ENCODE results near the gene EPC1. TPM values are rescaled to one million over a fixed set of nuclear protein-coding genes. Genes with fewer than 3 reads are reported as not detected.

Gene EPC1
- total and polyA plus RNA-seq, 2 of the 8 experiments (the other 6 are each of a cell fraction or from before 2014, with no cell fraction given): 23.7 to 42.3 TPM

DNA sequence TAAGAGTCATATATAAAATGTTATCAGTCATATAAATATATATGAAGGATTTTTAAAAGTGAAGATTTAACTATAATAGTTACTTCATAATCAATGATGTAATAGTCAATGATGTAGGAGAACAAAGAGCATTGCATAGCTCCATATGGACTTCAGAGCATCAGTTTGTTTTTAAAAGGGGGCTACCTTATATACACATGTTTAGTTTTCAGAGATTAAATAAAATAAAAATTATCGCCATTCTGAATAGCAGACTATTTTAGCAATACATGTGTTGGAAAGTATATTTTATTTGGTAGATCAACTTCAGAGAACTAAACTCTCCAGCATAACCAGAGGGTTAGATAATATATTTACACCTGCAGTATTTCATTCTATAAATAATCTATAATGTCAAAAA lies 29.1 kb upstream of the EPC1 start:
- WGBS, 2 experiments (ENCODE audit: extremely low coverage in 1 of 2, insufficient coverage in 1 of 2, insufficient read length in 1 of 2, insufficient replicate concordance in 2 of 2, low coverage in 1 of 2, low lambda C conversion rate in 2 of 2, missing lambda C conversion rate in 1 of 2): 82% methylated on average over 1 of the region's 1 CpG; no CpG with 5 or more reads in 1 of the 2 experiments
- TF ChIP-seq RNF2 (IDR thresholded peaks at IDR 0.05; ENCODE audit: borderline replicate concordance, low read depth, low read length, missing control alignments, poor library complexity, severe bottlenecking) (no peak), POLR2AphosphoS5 (IDR thresholded peaks at IDR 0.05; ENCODE audit: low read depth, low read length) (no peak), ATF2 (IDR thresholded peaks at IDR 0.05; ENCODE audit: low read length) (no peak), KDM4A (IDR thresholded peaks at IDR 0.05; ENCODE audit: low read depth, low read length, severe bottlenecking) (no peak), EP300 (IDR thresholded peaks at IDR 0.05; ENCODE audit: borderline replicate concordance in 1 of 2, low read depth in 2 of 2, low read length in 2 of 2) (no peak), MAFK (IDR thresholded peaks at IDR 0.05; ENCODE audit: low read depth, low read length) (no peak), USF2 (IDR thresholded peaks at IDR 0.05; ENCODE audit: low read length) (no peak), SP1 (IDR thresholded peaks at IDR 0.05; ENCODE audit: low read depth, low read length) (no peak), POLR2A (IDR thresholded peaks at IDR 0.05; ENCODE audit: control extremely low read depth in 1 of 2, low read depth in 2 of 2, low read length in 2 of 2) (no peak), KDM1A (IDR thresholded peaks at IDR 0.05; ENCODE audit: borderline replicate concordance, low read length) (no peak), BACH1 (IDR thresholded peaks at IDR 0.05; ENCODE audit: low read length) (no peak), ASH2L (IDR thresholded peaks at IDR 0.05; ENCODE audit: low read length) (no peak)

More for the DNA sequence above, 29.1 kb upstream of the EPC1 start:
- ChIA-PET CTCF (ENCODE audit: partially characterized antibody) (no interaction called here), POLR2A (ENCODE audit: partially characterized antibody) (no interaction called here)
- Histone ChIP-seq H3K4me1 (replicated peaks in 1 of 4; ENCODE audit: control insufficient read depth in 3 of 4, insufficient read depth in 4 of 4, low read length in 3 of 4) (peaks cover 0 to 6% (median 5%) of the 10 kb centered on the region in 4 experiments; a peak in 3 of 7 replicates), H3K36me3 (ENCODE audit: control insufficient read depth in 2 of 4, insufficient read depth in 4 of 4, low read length in 3 of 4) (no peaks in the 10 kb centered on the region), H3K56ac (replicated peaks; ENCODE audit: insufficient read length, low read depth, low read length) (no peak overlapping the region), H3K23me2 (ENCODE audit: low read depth, low read length) (peaks cover 2% of the 10 kb centered on the region), H3K27me3 (replicated peaks in 1 of 4; ENCODE audit: control insufficient read depth in 3 of 4, extremely low read depth in 1 of 4, insufficient read depth in 3 of 4, low read length in 3 of 4) (no peaks in the 10 kb centered on the region), H3K9me3 (ENCODE audit: insufficient read depth in 2 of 2, low read depth in 1 of 2, low read length in 1 of 2) (no peaks in the 10 kb centered on the region), H2AK5ac (ENCODE audit: low read depth, low read length) (no peak overlapping the region), H4K91ac (replicated peaks; ENCODE audit: insufficient read length, low read length) (no peak overlapping the region), H3K79me2 (ENCODE audit: control insufficient read depth in 1 of 2, insufficient read depth in 2 of 2, low read length in 2 of 2) (peaks cover 0 to 65% of the 10 kb centered on the region in 2 experiments; a peak in 2 of 4 replicates), H3K18ac (ENCODE audit: extremely low read depth, low read length) (no peak overlapping the region), H2AFZ (ENCODE audit: low read length) (no peak overlapping the region), H4K5ac (ENCODE audit: insufficient read length, low read depth, low read length) (no peak overlapping the region), H3K4me3 (ENCODE audit: extremely low read depth in 1 of 4, insufficient read depth in 2 of 4, low read depth in 3 of 4, low read length in 4 of 4) (peak overlapping the region in 1 of 4 experiments; percentile 87; a peak in 2 of 8 replicates), H3K9ac (replicated peaks in 1 of 4; ENCODE audit: extremely low read depth in 1 of 4, low read depth in 3 of 4, low read length in 3 of 4) (no peak overlapping the region), H2BK15ac (ENCODE audit: low read length) (no peak overlapping the region), H3K14ac (ENCODE audit: insufficient read length) (no peak overlapping the region), H4K8ac (ENCODE audit: extremely low read depth, insufficient read depth, low read length) (no peak overlapping the region), H2BK5ac (ENCODE audit: low read depth, low read length) (no peak overlapping the region), H3K23ac (ENCODE audit: insufficient read length) (no peak overlapping the region), H2BK120ac (replicated peaks; ENCODE audit: low read depth, low read length) (no peak overlapping the region), H3K27ac (ENCODE audit: low read depth, low read length) (no peak overlapping the region), H3K79me1 (ENCODE audit: low read depth, low read length) (no peaks in the 10 kb centered on the region), H3K4ac (replicated peaks; ENCODE audit: insufficient read length, low read depth, low read length) (no peak overlapping the region), H2BK20ac (ENCODE audit: low read length) (no peak overlapping the region), H4K20me1 (replicated peaks in 1 of 2; ENCODE audit: control insufficient read depth in 1 of 2, insufficient read depth in 2 of 2, low read length in 2 of 2) (no peaks in the 10 kb centered on the region), H3K4me2 (ENCODE audit: insufficient read depth in 1 of 2, low read depth in 2 of 2, low read length in 2 of 2) (peak overlapping the region; percentile 86 to 96; a peak in 1 of 4 replicates), H2BK12ac (ENCODE audit: low read depth, low read length) (no peak overlapping the region)
- DNase-seq (ENCODE audit: low read depth in 1 of 2, low spot score in 2 of 2): no peak
- FAIRE-seq: no peak

All from H1 (cell line).